Nephron progenitor cell (in vitro differentiated cells): ENCODE data around the gene ADCK2.
"Not testable (repeated sequence)": the region's sequence is repeated elsewhere in the genome, so short reads cannot be mapped to it uniquely, and the experiment has no call there.

Experiments used
- DNase-seq: peaks from one replicate; pipeline ENCODE4 v3.0.0; 2021
- H3K27ac Mint-ChIP-seq: 2 replicates; pipeline ENCODE4 v1.8.0; 2021; ENCODE audit warnings: mild to moderate bottlenecking, moderate library complexity, mixed read lengths
- H3K27me3 Mint-ChIP-seq: 2 replicates; pipeline ENCODE4 v1.8.0; 2021; ENCODE audit warnings: mild to moderate bottlenecking, low read depth, mixed read lengths; ENCODE audit not compliant: poor library complexity
- H3K36me3 Mint-ChIP-seq: 2 replicates; pipeline ENCODE4 v1.8.0; 2021; ENCODE audit warnings: low read depth, mixed read lengths
- H3K4me1 Mint-ChIP-seq: 2 replicates; pipeline ENCODE4 v1.8.0; 2021; ENCODE audit warnings: mixed read lengths
- H3K4me3 Mint-ChIP-seq: 2 replicates; pipeline ENCODE4 v1.8.0; 2021; ENCODE audit warnings: mild to moderate bottlenecking, moderate library complexity, mixed read lengths
- H3K9me3 Mint-ChIP-seq: 2 replicates; pipeline ENCODE4 v1.8.0; 2021; ENCODE audit warnings: mild to moderate bottlenecking, moderate library complexity, mixed read lengths
- TF ChIP-seq, protein P1 (sequence below): fragments of 200-600 bp; sonication (generic); IDR thresholded peaks from 2 replicates; pipeline ENCODE4 v1.5.0; 2021; ENCODE audit warnings: antibody characterized with exemption

Gene ADCK2

DNA sequence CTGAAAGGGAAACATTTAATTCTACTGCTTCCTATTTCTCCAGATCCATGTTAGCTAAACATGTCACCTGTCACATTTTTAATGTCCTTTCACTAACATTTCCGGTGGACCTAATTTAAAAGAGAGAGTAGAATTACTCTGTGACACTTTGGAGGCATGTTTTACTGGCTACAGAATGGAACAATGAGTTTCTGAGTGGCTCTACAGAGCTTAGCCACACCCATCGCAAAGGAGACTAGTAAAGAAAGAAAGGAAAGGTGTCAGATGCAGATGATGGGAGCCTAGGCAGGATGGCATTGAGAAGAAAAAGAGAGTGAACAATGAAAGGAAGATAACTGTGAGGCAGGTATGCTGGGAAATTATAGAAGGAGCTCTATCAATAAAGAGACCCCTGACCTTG, 59.7 kb downstream of the ADCK2 start:
- DNase-seq: no peak
- peaks cover 7% of the 10 kb centered on the region for H3K27me3 Mint-ChIP-seq
- H3K4me1 Mint-ChIP-seq: no peaks in the 10 kb centered on the region
- no peak overlapping the region for H3K4me3 Mint-ChIP-seq
- H3K9me3 Mint-ChIP-seq: no peaks in the 10 kb centered on the region
- peaks cover 57% of the 10 kb centered on the region for H3K36me3 Mint-ChIP-seq
- TF ChIP-seq, protein P1, sequence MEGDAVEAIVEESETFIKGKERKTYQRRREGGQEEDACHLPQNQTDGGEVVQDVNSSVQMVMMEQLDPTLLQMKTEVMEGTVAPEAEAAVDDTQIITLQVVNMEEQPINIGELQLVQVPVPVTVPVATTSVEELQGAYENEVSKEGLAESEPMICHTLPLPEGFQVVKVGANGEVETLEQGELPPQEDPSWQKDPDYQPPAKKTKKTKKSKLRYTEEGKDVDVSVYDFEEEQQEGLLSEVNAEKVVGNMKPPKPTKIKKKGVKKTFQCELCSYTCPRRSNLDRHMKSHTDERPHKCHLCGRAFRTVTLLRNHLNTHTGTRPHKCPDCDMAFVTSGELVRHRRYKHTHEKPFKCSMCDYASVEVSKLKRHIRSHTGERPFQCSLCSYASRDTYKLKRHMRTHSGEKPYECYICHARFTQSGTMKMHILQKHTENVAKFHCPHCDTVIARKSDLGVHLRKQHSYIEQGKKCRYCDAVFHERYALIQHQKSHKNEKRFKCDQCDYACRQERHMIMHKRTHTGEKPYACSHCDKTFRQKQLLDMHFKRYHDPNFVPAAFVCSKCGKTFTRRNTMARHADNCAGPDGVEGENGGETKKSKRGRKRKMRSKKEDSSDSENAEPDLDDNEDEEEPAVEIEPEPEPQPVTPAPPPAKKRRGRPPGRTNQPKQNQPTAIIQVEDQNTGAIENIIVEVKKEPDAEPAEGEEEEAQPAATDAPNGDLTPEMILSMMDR: no peak
- H3K27ac Mint-ChIP-seq: no peak overlapping the region

DNA sequence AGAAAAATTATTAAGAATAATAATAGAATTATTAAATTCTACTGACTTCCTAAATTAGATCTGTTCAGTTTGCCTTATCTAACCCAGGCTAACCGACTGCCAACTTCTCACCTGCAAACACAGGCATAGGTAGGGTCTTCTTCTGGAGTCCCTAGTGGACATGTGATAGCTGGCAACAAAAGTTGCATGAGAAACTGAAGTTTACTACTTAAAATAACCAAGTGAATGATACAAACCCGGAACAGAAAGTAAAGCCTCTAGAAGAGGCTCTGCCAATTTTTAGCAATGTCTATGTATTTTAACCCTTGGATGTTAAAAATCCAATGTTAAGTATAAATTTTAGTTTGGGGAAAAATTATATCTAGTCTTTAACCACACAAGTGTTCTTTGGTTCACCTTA, 61.4 kb downstream of the ADCK2 start:
- Mint-ChIP-seq H3K27me3 (peaks cover 7% of the 10 kb centered on the region), H3K4me3 (no peak overlapping the region), H3K9me3 (no peaks in the 10 kb centered on the region), H3K36me3 (peaks cover 71% of the 10 kb centered on the region), H3K27ac (no peak overlapping the region), H3K4me1 (no peaks in the 10 kb centered on the region)
- DNase-seq: no peak
- TF ChIP-seq, protein P1: no peak

DNA sequence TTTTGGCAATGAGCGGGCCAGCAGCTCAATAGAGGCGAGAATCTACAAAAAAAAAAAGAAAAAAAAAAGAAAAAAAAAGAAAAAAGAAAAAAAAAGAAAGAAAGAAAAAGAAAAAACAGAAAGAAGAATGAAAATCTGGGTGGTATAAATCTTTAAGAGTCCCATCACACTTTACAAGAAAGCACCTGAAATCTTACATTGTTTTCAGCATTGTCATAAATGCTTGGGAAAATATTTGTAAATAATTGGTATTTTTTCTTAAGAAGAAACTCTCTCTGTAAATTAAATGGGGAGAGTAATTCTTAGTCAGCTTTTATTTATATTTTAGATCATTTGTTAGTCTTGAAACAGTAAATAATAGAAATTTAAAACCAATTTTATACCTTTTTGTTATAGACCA, 62.0 kb downstream of the ADCK2 start:
- H3K27ac Mint-ChIP-seq: no peak overlapping the region
- no peaks in the 10 kb centered on the region for H3K9me3 Mint-ChIP-seq
- no peak for DNase-seq
- TF ChIP-seq, protein P1: no peak
- H3K27me3 Mint-ChIP-seq: peaks cover 7% of the 10 kb centered on the region
- peaks cover 75% of the 10 kb centered on the region for H3K36me3 Mint-ChIP-seq
- no peak overlapping the region for H3K4me3 Mint-ChIP-seq
- H3K4me1 Mint-ChIP-seq: no peaks in the 10 kb centered on the region

DNA sequence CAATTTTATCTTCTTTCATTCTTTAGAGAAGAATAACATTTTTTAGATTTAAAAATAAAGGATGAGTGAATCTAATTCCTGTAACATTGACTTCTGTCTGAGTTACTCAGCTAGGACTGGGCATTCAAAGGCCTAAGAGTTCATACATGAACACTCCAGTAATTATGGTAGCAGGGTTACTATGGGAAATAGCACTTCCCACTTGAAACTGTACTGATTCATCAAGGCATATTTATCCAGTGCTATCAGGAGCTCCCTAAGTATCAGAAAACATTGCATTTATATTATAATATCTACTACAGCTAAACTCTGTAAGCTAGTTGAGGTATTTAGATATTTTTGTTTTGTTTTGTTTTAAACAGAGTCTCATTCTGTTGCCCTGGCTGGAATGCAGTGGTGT, 65.5 kb downstream of the ADCK2 start:
- no peak for DNase-seq
- H3K36me3 Mint-ChIP-seq: peaks cover 62% of the 10 kb centered on the region

DNA sequence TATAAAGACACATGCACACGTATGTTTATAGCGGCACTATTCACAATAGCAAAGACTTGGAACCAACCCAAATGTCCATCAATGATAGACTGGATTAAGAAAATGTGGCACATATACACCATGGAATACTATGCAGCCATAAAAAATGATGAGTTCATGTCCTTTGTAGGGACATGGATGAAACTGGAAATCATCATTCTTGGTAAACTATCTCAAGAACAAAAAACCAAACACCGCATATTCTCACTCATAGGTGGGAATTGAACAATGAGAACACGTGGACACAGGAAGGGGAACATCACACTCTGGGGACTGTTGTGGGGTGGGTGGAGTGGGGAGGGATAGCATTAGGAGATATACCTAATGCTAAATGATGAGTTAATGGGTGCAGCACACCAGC, 70.5 kb downstream of the ADCK2 start:
- H3K9me3 Mint-ChIP-seq, H3K4me3 Mint-ChIP-seq, DNase-seq, H3K27ac Mint-ChIP-seq, H3K27me3 Mint-ChIP-seq: not testable (repeated sequence)
- H3K4me1 Mint-ChIP-seq: peaks cover 16% of the 10 kb centered on the region
- H3K36me3 Mint-ChIP-seq: peaks cover 35% of the 10 kb centered on the region

More for the DNA sequence above, 65.5 kb downstream of the ADCK2 start:
- Mint-ChIP-seq H3K4me3 (no peak overlapping the region), H3K27ac (peak overlapping the region; percentile 54), H3K27me3 (no peaks in the 10 kb centered on the region), H3K4me1 (peaks cover 9% of the 10 kb centered on the region), H3K9me3 (no peaks in the 10 kb centered on the region)
- TF ChIP-seq, protein P1: no peak

DNA sequence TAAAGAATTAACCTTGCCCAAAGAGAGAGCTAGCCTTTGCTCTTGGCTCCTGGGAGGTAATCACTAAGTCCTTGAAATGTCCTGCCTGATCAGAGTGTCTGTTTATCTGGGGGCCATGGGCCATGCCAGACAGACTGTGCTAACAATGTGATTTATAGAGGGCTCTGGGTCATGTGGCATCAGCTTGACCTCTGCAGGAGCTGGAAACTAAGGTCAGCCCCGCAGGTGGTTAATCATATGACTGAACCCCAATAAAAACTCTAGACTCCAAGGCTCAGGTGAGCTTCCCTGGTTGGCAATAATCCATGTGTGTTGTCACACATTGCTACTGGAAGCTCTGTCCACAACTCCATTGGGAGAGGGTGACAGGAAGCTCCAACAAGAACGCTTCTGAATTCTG, 71.3 kb downstream of the ADCK2 start:
- Mint-ChIP-seq H3K27me3 (no peaks in the 10 kb centered on the region), H3K4me3 (no peak overlapping the region), H3K36me3 (peaks cover 29% of the 10 kb centered on the region), H3K27ac (no peak overlapping the region), H3K9me3 (no peaks in the 10 kb centered on the region), H3K4me1 (peaks cover 16% of the 10 kb centered on the region)
- TF ChIP-seq, protein P1: no peak
- no peak for DNase-seq
